ENCODE measurements around the gene CR1L. TPM values are rescaled to one million over a fixed set of nuclear protein-coding genes. Genes with fewer than 3 reads are reported as not detected.
"Not testable (repeated sequence)": the region's sequence is repeated elsewhere in the genome, so short reads cannot be mapped to it uniquely, and the experiment has no call there.

CR1L gene
- total and polyA plus RNA-seq, 2 experiments from 2014 or later = 5.8 to 21.4 TPM

GRCh38 chr1:207676153-207676552, 31.2 kb downstream of the CR1L start (continued):
- no peak for TF ChIP-seq CTCF (conservative IDR thresholded peaks at IDR 0.05; ENCODE audit: low read depth in 2 of 2)
- TF ChIP-seq EZH2phosphoT487 (IDR thresholded peaks at IDR 0.05; ENCODE audit: unreplicated experiment) = no peak
- TF ChIP-seq ZNF114 (CRISPR knock-in tag; IDR thresholded peaks at IDR 0.05) = no peak
- no peak for TF ChIP-seq NANOG (IDR thresholded peaks at IDR 0.05; ENCODE audit: borderline replicate concordance)
- TF ChIP-seq ETS1 (IDR thresholded peaks at IDR 0.05) = no peak
- TF ChIP-seq CREB1 (CRISPR knock-in tag; IDR thresholded peaks at IDR 0.05; ENCODE audit: low read depth) = no peak
- no peak for TF ChIP-seq JUNB (IDR thresholded peaks at IDR 0.05; ENCODE audit: unreplicated experiment)
- no peak for TF ChIP-seq EZH2 (IDR thresholded peaks at IDR 0.05; ENCODE audit: low read depth, unreplicated experiment)

GRCh38 chr1:207680590-207681388, 35.9 kb downstream of the CR1L start:
- not testable (repeated sequence) for H3F3A ChIP-seq (replicated peaks; ENCODE audit: low read depth); H3K4me1 ChIP-seq (ENCODE audit: insufficient read depth); H3K4me1 Mint-ChIP-seq; H3K9me2 ChIP-seq (ENCODE audit: insufficient read depth); H3K36me3 ChIP-seq (ENCODE audit: insufficient read depth); H3K4me3 ChIP-seq; H3K27me3 Mint-ChIP-seq (ENCODE audit: insufficient read depth, low read depth, poor library complexity); H3K27me3 ChIP-seq (ENCODE audit: insufficient read depth); H3K4me2 ChIP-seq; H3K27ac ChIP-seq (ENCODE audit: low read depth); H3K79me2 ChIP-seq (replicated peaks; ENCODE audit: insufficient read depth); ATAC-seq; DNase-seq (ENCODE audit: low spot score); H4K20me1 ChIP-seq (replicated peaks; ENCODE audit: insufficient read depth); H3K27ac Mint-ChIP-seq; H3K4me3 Mint-ChIP-seq; H2AFZ ChIP-seq
- Mint-ChIP-seq H3K36me3 (ENCODE audit: low read depth) (peaks cover 17% of the 10 kb centered on the region), H3K9me3 (peaks cover 13% of the 10 kb centered on the region; the same call in 2 of the 3 replicates)

- not testable (repeated sequence) for H4K20me1 ChIP-seq (replicated peaks; ENCODE audit: insufficient read depth); H2AFZ ChIP-seq; ATAC-seq; H3K36me3 Mint-ChIP-seq (ENCODE audit: low read depth); H3K4me3 Mint-ChIP-seq; H3F3A ChIP-seq (replicated peaks; ENCODE audit: low read depth); H3K9me3 Mint-ChIP-seq; H3K27ac ChIP-seq (ENCODE audit: low read depth); H3K27me3 ChIP-seq (ENCODE audit: insufficient read depth); DNase-seq (ENCODE audit: low spot score); H3K4me3 ChIP-seq; H3K27me3 Mint-ChIP-seq (ENCODE audit: insufficient read depth, low read depth, poor library complexity); H3K36me3 ChIP-seq (ENCODE audit: insufficient read depth); H3K4me1 ChIP-seq (ENCODE audit: insufficient read depth); H3K79me2 ChIP-seq (replicated peaks; ENCODE audit: insufficient read depth); H3K9me2 ChIP-seq (ENCODE audit: insufficient read depth); H3K4me2 ChIP-seq; H3K4me1 Mint-ChIP-seq; H3K27ac Mint-ChIP-seq
Observed at GRCh38 chr1:207682872-207683434, 38.0 kb downstream of the CR1L start.

- not testable (repeated sequence) for H3K36me3 Mint-ChIP-seq (ENCODE audit: low read depth); H4K20me1 ChIP-seq (replicated peaks; ENCODE audit: insufficient read depth); H3K36me3 ChIP-seq (ENCODE audit: insufficient read depth); DNase-seq (ENCODE audit: low spot score); H3K27ac Mint-ChIP-seq; H3F3A ChIP-seq (replicated peaks; ENCODE audit: low read depth); H3K4me3 Mint-ChIP-seq; H3K4me3 ChIP-seq; H3K27me3 ChIP-seq (ENCODE audit: insufficient read depth); H3K79me2 ChIP-seq (replicated peaks; ENCODE audit: insufficient read depth); H3K4me2 ChIP-seq; H3K27ac ChIP-seq (ENCODE audit: low read depth); H3K27me3 Mint-ChIP-seq (ENCODE audit: insufficient read depth, low read depth, poor library complexity); H3K9me3 Mint-ChIP-seq; ATAC-seq; H3K9me2 ChIP-seq (ENCODE audit: insufficient read depth); H3K4me1 Mint-ChIP-seq; H2AFZ ChIP-seq
- peaks cover 10% of the 10 kb centered on the region; the same call in 1 of the 2 replicates for H3K4me1 ChIP-seq (ENCODE audit: insufficient read depth)
Observed at GRCh38 chr1:207690551-207690950, 45.6 kb downstream of the CR1L start.
